Esophagus squamous epithelium (tissue), 5 donors: ENCODE data around the gene AMFR. TPM values are rescaled to one million over a fixed set of nuclear protein-coding genes. Genes with fewer than 3 reads are reported as not detected.
"Not testable (repeated sequence)": the region's sequence is repeated elsewhere in the genome, so short reads cannot be mapped to it uniquely, and the experiment has no call there.

Experiments used
- DNase-seq: peaks from one replicate; lab custom pipeline; 2025; lab: John Stamatoyannopoulos, UW
- H3K27ac ChIP-seq, 4 donors: fragments of 200-600 bp; sonication (generic); one replicate each; pipeline ENCODE4 v1.5.1; 2016 to 2019; ENCODE audit warnings: mild to moderate bottlenecking in 1 of 4
- H3K27me3 ChIP-seq, 4 donors: fragments of 200-600 bp; sonication (generic); 1 replicate in 3 of 4; 2 replicates in 1 of 4; pipeline versions ENCODE4 v1.5.1 to v1.6.0; 2017 to 2021; ENCODE audit warnings: antibody characterized with exemption in 1 of 4
- H3K36me3 ChIP-seq, 3 donors: fragments of 200-600 bp; sonication (generic); one replicate each; pipeline ENCODE4 v1.5.1; 2016 to 2019
- H3K4me1 ChIP-seq, 3 donors: fragments of 200-600 bp; sonication (generic); one replicate each; pipeline ENCODE4 v1.5.1; 2017 to 2019
- H3K4me3 ChIP-seq, 4 donors: fragments of 200-600 bp; sonication (generic); 1 replicate in 3 of 4; 2 replicates in 1 of 4; pipeline ENCODE4 v1.5.1; 2016 to 2019; ENCODE audit warnings: mild to moderate bottlenecking in 2 of 4, moderate library complexity in 1 of 4
- H3K9me3 ChIP-seq, 3 donors: fragments of 200-600 bp; sonication (generic); one replicate each; pipeline ENCODE4 v1.5.1; 2016 to 2019
- CTCF ChIP-seq, 6 experiments: fragments of 450-650 bp in 4 of 6; fragments of 200-600 bp in 2 of 6; sonication (generic) in 2 of 6; IDR thresholded peaks; one replicate each; pipeline ENCODE4 v1.5.1; 2016 to 2019; ENCODE audit warnings: antibody characterized with exemption in 6 of 6, mild to moderate bottlenecking in 4 of 6, moderate library complexity in 4 of 6
- POLR2A ChIP-seq, 4 donors: fragments of 450-650 bp; IDR thresholded peaks; one replicate each; pipeline ENCODE4 v1.6.1; 2017; ENCODE audit warnings: antibody characterized with exemption in 4 of 4, mild to moderate bottlenecking in 4 of 4, moderate library complexity in 3 of 4
- WGBS, 2 donors: methylation state at CpG; one replicate each; pipeline ENCODE4 v1.1.5; 2018; 5-methylcytosine and 5-hydroxymethylcytosine counted together
- intact Hi-C: fragments of 100-400 bp; cut with DNase I; formaldehyde crosslinking; loops from one replicate; pipeline ENCODE4 v1.15.0; 2022
- total RNA-seq, 4 donors: library from RNA; depleted of rRNA; stranded (reverse); fragments of >200 nt; gene quantifications; one replicate each; pipeline ENCODE4 v1.1.0, GENCODE V29; 2016
- donor health status: DM: yes; HTN: yes; CAD: no.

The AMFR gene
- total RNA-seq, 4 donors from 2014 or later = 69.9 to 133 (median 111) TPM

DNA sequence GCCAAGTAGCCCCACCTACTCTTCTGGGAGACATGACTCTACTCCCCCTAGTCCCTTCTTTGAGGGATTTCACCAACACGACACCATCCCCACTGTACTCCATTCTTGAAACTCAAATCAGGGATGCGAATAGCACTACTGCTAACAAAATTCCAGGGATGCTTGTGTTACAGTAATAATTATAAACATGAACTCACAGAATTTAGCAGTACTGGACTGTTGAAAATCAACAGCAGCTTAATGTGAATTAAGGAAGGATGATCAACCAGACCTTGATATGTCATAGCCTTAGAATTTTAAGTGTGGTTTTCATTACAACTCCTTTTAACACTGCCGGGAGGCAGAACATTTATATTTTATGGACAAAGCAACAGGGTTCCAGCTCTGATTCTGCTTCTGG lies 37.9 kb downstream of the AMFR start:
- DNase-seq = no peak
- H3K27ac ChIP-seq = no peak overlapping the region
- H3K4me3 ChIP-seq = no peak overlapping the region
- WGBS, 2 donors = 91 to 92% methylated on average over 3 of the region's 3 CpGs
- no peaks in the 10 kb centered on the region for H3K27me3 ChIP-seq
- H3K36me3 ChIP-seq = peaks cover 0 to 99% (median 45%) of the 10 kb centered on the region in 3 donors
- no peaks in the 10 kb centered on the region for H3K9me3 ChIP-seq
- H3K4me1 ChIP-seq = no peaks in the 10 kb centered on the region
- TF ChIP-seq CTCF (IDR thresholded peaks at IDR 0.05) = no peak
- no peak for TF ChIP-seq POLR2A (IDR thresholded peaks at IDR 0.05)
- intact Hi-C loops = no loop called here

DNA sequence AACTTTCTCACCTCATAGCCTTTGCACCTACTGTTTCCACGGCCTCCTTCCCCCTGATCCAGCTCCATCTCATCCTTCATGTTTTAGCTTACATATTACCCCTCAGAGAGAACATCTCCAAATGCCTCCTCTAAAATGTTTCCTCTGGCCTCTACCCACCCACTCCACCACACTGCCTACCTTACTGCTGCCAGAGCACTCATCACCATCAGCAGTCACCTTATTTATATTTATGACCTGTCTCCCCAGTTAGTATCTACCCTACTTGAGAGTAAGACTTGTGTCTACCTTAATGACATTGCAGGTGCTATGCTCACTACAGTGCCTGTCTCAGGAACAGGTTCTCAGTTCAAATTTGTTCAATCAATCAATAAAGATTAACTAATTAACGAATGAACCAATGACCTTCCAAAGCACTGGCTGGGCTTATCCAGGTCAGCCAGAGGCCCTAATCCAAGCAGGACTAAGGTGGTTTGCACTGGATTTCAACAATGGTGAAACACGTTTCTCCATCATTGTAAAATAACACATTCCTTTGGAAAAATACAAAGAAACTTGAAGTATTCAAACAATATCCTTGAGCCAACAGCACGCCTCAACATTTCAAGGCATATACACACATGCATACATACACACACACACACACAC lies 41.1 kb downstream of the AMFR start:
- Histone ChIP-seq H3K4me1 (no peaks in the 10 kb centered on the region), H3K36me3 (peaks cover 13 to 99% (median 50%) of the 10 kb centered on the region in 3 donors), H3K9me3 (peaks cover 0 to 20% (median 9%) of the 10 kb centered on the region in 3 donors), H3K27ac (no peak overlapping the region), H3K27me3 (no peaks in the 10 kb centered on the region), H3K4me3 (no peak overlapping the region)
- TF ChIP-seq CTCF (IDR thresholded peaks at IDR 0.05) = no peak
- TF ChIP-seq POLR2A (IDR thresholded peaks at IDR 0.05) = no peak
- no peak for DNase-seq
- 74 to 83% methylated on average over 4 of the region's 4 CpGs for WGBS, 2 donors
- intact Hi-C loops = no loop called here

DNA sequence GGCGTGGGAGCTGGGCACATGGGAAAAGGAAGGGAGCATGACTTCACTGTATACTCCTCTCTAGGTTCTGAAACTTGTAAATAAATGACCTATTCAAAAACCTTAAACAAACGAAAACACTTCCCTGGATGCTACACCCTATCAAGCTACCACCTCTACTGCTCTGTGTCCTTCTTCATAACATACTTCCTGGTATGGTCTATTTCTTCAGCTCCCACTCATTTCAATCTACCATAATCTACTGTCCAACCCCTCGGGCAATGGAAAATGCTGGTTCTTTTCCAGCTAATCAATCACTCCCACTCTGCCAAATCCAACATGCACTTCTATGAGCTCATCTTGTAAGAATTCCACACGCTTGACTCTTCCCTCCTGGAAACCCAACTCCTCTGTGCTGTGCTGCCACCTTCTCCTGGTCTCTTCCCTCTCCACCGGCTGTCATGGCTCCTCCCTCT lies 42.4 kb downstream of the AMFR start:
- intact Hi-C loops = no loop called here
- 50 to 58% methylated on average over 5 of the region's 5 CpGs for WGBS, 2 donors
- Histone ChIP-seq H3K4me3 (no peak overlapping the region), H3K9me3 (peaks cover 0 to 20% (median 9%) of the 10 kb centered on the region in 3 donors), H3K27ac (no peak overlapping the region), H3K27me3 (no peaks in the 10 kb centered on the region), H3K36me3 (peaks cover 13 to 99% (median 43%) of the 10 kb centered on the region in 3 donors), H3K4me1 (no peaks in the 10 kb centered on the region)
- DNase-seq = no peak
- TF ChIP-seq CTCF (IDR thresholded peaks at IDR 0.05) (no peak), POLR2A (IDR thresholded peaks at IDR 0.05) (no peak)

GRCh38 chr16:56382459-56382858 lies 42.9 kb downstream of the AMFR start:
- Histone ChIP-seq H3K4me1 (no peaks in the 10 kb centered on the region), H3K4me3 (no peak overlapping the region), H3K36me3 (peaks cover 13 to 99% (median 38%) of the 10 kb centered on the region in 3 donors), H3K9me3 (peaks cover 0 to 20% (median 9%) of the 10 kb centered on the region in 3 donors), H3K27me3 (no peaks in the 10 kb centered on the region), H3K27ac (no peak overlapping the region)
- WGBS, 2 donors = 84 to 89% methylated on average over 4 of the region's 4 CpGs
- TF ChIP-seq CTCF (IDR thresholded peaks at IDR 0.05) (no peak), POLR2A (IDR thresholded peaks at IDR 0.05) (no peak)
- no peak for DNase-seq
- intact Hi-C loops = no loop called here

- intact Hi-C loops, H3K4me1 ChIP-seq, H3K27ac ChIP-seq, H3K27me3 ChIP-seq, H3K4me3 ChIP-seq, DNase-seq: not testable (repeated sequence)
- Histone ChIP-seq H3K36me3 (peaks cover 13 to 85% (median 31%) of the 10 kb centered on the region in 3 donors), H3K9me3 (peaks cover 0 to 20% (median 9%) of the 10 kb centered on the region in 3 donors)
- 97 to 98% methylated on average over 3 of the region's 3 CpGs for WGBS, 2 donors
These were observed 44.4 kb downstream of the AMFR start for GRCh38 chr16:56380778-56381485.

- Histone ChIP-seq H3K9me3 (peaks cover 0 to 20% (median 9%) of the 10 kb centered on the region in 3 donors), H3K36me3 (peaks cover 13 to 83% (median 20%) of the 10 kb centered on the region in 3 donors)
- 94 to 95% methylated on average over 6 of the region's 6 CpGs for WGBS, 2 donors
- DNase-seq, intact Hi-C loops, H3K27me3 ChIP-seq, H3K27ac ChIP-seq, H3K4me3 ChIP-seq, H3K4me1 ChIP-seq: not testable (repeated sequence)
These were observed 46.3 kb downstream of the AMFR start for GRCh38 chr16:56379044-56379443.

DNA sequence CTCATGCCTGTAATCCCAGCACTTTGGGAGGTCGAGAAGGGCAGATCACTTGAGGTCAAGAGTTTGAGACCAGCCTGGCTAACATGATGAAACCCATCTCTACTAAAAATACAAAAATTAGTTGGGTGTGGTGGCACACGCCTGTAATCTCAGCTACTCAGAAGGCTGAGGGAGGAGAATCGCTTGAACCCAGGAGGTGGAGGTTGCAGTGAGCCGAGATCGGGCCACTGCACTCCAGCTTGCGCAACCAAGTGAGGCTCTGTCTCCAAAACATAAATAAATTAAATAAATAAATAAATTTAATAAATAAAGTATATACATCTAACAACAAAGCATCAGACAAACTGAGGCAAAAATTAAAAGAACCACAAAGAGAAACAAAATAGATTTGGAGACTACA lies 49.6 kb downstream of the AMFR start:
- H3K27ac ChIP-seq, H3K27me3 ChIP-seq, intact Hi-C loops, H3K4me3 ChIP-seq, DNase-seq: not testable (repeated sequence)
- peaks cover 0 to 27% (median 9%) of the 10 kb centered on the region in 3 donors for H3K4me1 ChIP-seq
- 82 to 85% methylated on average over 6 of the region's 6 CpGs for WGBS, 2 donors
- H3K36me3 ChIP-seq = peaks cover 2 to 68% (median 7%) of the 10 kb centered on the region in 3 donors
- peaks cover 0 to 11% (median under 1%) of the 10 kb centered on the region in 3 donors for H3K9me3 ChIP-seq
